Aorta (tissue), 5 donors: ENCODE measurements around the gene IMPA2. TPM values are rescaled to one million over a fixed set of nuclear protein-coding genes. Genes with fewer than 3 reads are reported as not detected.
A peak's percentile ranks its signal among the peaks of the same experiment; 100 is the strongest.

Experiments used
- ATAC-seq: fragments of 200-7000 bp; cut with Tn5 transposase; one replicate; pipeline ENCODE4 v1.9.1; 2022; ENCODE audit warnings: moderate library complexity; ENCODE audit not compliant: low FRiP score
- DNase-seq, 2 donors: peaks; one replicate each; pipeline ENCODE4 v3.0.0-alpha.2; 2020
- H3K27ac ChIP-seq, 2 donors: one replicate each; pipeline ENCODE4 v1.5.1; 2013; ENCODE audit warnings: low read length in 2 of 2, mild to moderate bottlenecking in 2 of 2, moderate library complexity in 2 of 2, control low read depth in 1 of 2, inconsistent platforms in 1 of 2, low read depth in 1 of 2
- H3K27me3 ChIP-seq, 2 donors: one replicate each; pipeline ENCODE4 v1.6.1; 2013; ENCODE audit warnings: control low read depth in 1 of 2, low read length in 1 of 2, mild to moderate bottlenecking in 1 of 2, moderate library complexity in 1 of 2; ENCODE audit not compliant: insufficient read depth in 2 of 2, control insufficient read depth in 1 of 2
- H3K36me3 ChIP-seq, 2 donors: one replicate each; pipeline ENCODE4 v1.6.1; 2013; ENCODE audit warnings: control low read depth in 1 of 2, low read length in 1 of 2, mild to moderate bottlenecking in 1 of 2; ENCODE audit not compliant: insufficient read depth in 2 of 2, control insufficient read depth in 1 of 2
- H3K4me1 ChIP-seq, 2 donors: one replicate each; pipeline ENCODE4 v1.6.1; 2013; ENCODE audit warnings: low read length in 2 of 2, control low read depth in 1 of 2, mild to moderate bottlenecking in 1 of 2, moderate library complexity in 1 of 2; ENCODE audit not compliant: insufficient read depth in 2 of 2, control insufficient read depth in 1 of 2
- H3K4me3 ChIP-seq, 2 donors: one replicate each; pipeline ENCODE4 v1.5.1; 2013; ENCODE audit warnings: low read length in 2 of 2, control low read depth in 1 of 2, mild to moderate bottlenecking in 1 of 2
- H3K9me3 ChIP-seq: one replicate; pipeline ENCODE4 v1.6.1; 2013; ENCODE audit warnings: mild to moderate bottlenecking, low read length; ENCODE audit not compliant: control insufficient read depth
- WGBS, 2 donors: extraction: QIAGEN DNeasy Blood & Tissue Kit; methylation state at CpG; one replicate each; pipeline ENCODE4 v1.1.7; 2013; 5-methylcytosine and 5-hydroxymethylcytosine counted together
- intact Hi-C, 2 donors: fragments of 100-400 bp; cut with DNase I; formaldehyde crosslinking; loops; one replicate each; pipeline versions ENCODE4 v1.14.2 to v1.15.0; 2022
- polyA plus RNA-seq, 2 donors: library from polyadenylated mRNA; stranded (reverse); fragments of 200-250 nt; gene quantifications; one replicate each; pipeline ENCODE4 v1.2.3, GENCODE V29; 2013
- total RNA-seq, 2 donors: library from RNA; stranded (reverse); fragmentation: NEBNext Ultra II Directional; extraction: Animal tissue kit (Norgen Biotek cat#: 25700); gene quantifications; one replicate each; pipeline ENCODE4 v1.2.1, GENCODE V29; 2021
- donor health status: healthy with polysubstance abuse.
- donor health status: Bipolar disorder and iron deficiency.
- donor health status: DM: no; HTN: no; CAD: no.
- donor health status: DM: no; HTN: no; CAD: no.
- donor health status: DM: yes; HTN: yes; CAD: no.

The IMPA2 gene
- total and polyA plus RNA-seq, 4 donors: 7.9 to 19.9 (median 14.1) TPM

DNA sequence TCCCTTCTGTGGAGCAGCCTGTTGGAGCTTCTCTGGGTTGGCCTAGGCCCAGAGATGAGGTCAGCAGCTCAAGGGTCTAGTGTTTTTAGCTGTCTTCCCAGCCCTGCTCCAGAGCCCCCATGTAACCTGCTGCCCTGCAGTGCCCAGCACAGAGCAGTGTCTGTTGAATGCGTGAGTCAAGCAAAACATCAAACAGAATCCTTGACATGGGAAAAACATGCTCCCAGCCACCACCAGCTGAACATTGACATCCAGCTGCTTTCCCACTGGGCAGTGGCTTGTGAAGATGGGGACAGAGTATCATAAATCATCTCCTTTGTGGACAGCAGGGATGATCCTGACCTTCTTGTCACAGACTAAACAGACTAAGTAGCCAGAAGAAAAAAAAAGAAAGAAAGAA, 22.6 kb downstream of the IMPA2 start:
- ATAC-seq (no peak), DNase-seq (peak in 1 of 2 donors; percentile 3)
- Histone ChIP-seq H3K9me3 (no peaks in the 10 kb centered on the region), H3K4me3 (no peak overlapping the region), H3K4me1 (no peaks in the 10 kb centered on the region), H3K27ac (no peak overlapping the region), H3K27me3 (no peaks in the 10 kb centered on the region), H3K36me3 (peaks cover 0 to 2% of the 10 kb centered on the region in 2 donors)
- intact Hi-C loops: no loop called here
- WGBS, 2 donors: 82 to 86% methylated on average over 1 of the region's 1 CpG

DNA sequence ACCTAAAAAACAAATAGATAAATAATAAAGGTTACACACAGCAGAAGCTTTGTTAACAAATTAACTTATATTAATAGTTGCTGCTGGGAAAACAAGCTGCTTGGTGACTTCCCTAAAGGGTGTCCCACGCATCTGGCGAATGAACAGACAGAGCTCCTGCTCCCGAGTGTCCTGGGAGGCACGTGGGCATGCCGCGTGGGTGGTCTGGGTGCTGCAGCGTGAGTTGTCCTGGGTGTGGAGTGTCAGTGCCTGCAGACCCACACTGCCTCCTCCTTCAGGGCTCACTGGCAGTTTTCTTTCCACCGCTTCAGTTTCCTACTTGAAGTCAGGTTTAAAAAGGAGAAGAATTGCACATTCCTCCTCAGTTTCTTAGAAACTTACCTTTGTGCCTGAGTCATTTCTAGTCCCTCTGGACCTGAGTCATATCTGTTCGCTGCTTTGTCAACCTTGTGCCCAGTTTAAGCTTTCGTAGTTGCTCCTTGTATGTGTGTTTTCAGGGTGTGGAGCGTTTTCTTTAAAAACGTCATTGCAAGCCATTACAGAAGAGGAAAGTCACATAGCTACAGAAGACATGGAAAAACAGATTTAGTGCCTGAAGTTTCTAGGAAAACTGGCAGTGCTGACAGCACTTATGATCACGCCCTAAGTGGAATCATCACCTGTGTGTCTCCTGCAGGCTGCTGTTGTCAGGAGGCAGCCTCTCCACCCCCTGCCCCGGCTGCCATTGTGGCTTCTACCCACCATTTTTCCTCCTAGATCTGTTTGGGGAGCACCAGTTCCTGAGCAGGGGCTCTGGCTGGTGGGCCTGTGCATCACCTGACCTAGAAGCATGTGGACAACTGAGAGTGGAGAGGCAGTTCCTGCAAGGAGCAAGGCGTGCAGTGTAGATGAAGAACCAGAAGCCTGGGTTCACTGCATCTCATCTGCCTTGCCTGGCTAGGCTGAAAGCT, 24.5 kb downstream of the IMPA2 start:
- intact Hi-C loops: no loop called here
- Histone ChIP-seq H3K27me3 (no peaks in the 10 kb centered on the region), H3K36me3 (peaks cover 0 to 2% of the 10 kb centered on the region in 2 donors), H3K4me1 (no peaks in the 10 kb centered on the region), H3K27ac (no peak overlapping the region), H3K9me3 (no peaks in the 10 kb centered on the region), H3K4me3 (no peak overlapping the region)
- DNase-seq (peak in 1 of 2 donors; percentile 35), ATAC-seq (no peak)
- WGBS, 2 donors: 61 to 64% methylated on average over 15 of the region's 15 CpGs

GRCh38 chr18:12006488-12006840, 25.2 kb downstream of the IMPA2 start:
- Histone ChIP-seq H3K4me1 (no peaks in the 10 kb centered on the region), H3K27ac (no peak overlapping the region), H3K9me3 (no peaks in the 10 kb centered on the region), H3K4me3 (no peak overlapping the region), H3K27me3 (no peaks in the 10 kb centered on the region), H3K36me3 (peaks cover 0 to 2% of the 10 kb centered on the region in 2 donors)
- intact Hi-C loops: no loop called here
- ATAC-seq (no peak), DNase-seq (peak in 1 of 2 donors; percentile 55)
- WGBS, 2 donors: 93 to 97% methylated on average over 6 of the region's 6 CpGs

GRCh38 chr18:12007063-12007462, 25.8 kb downstream of the IMPA2 start:
- Histone ChIP-seq H3K4me3 (no peak overlapping the region), H3K36me3 (peaks cover 0 to 2% of the 10 kb centered on the region in 2 donors), H3K27ac (no peak overlapping the region), H3K9me3 (no peaks in the 10 kb centered on the region), H3K4me1 (no peaks in the 10 kb centered on the region), H3K27me3 (no peaks in the 10 kb centered on the region)
- peak; percentile 28 to 61 for DNase-seq
- intact Hi-C loops: no loop called here
- ATAC-seq: no peak
- 89 to 90% methylated on average over 11 to 12 of the region's 12 CpGs for WGBS, 2 donors

DNA sequence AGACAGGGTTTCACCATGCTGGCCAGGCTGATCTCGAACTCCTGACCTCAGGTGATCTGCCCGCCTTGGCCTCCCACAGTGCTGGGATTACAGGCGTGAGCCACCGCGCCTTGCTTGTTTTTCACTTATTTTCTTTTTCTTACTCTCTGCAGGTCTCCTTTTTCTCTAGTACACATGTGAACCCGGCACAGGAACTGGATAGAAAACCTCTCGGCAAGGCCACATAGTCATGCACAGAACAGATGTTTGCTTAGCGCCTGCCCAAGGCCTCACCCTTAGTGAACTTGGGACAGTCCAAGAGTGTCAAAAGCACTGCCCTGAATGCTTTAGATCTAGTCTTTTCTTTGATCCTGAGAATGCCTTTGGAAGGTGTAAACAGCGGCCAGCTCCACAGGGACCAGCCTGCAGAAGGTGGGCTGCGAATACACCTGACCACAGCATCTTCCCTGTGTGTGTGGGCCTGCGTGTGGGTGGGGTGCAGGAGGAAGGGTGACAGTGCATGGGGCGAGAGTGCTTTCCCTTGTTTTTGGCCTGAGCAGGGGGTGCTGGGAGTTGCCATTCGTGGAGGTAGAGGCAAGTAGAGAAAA, 27.0 kb downstream of the IMPA2 start:
- H3K9me3 ChIP-seq: no peaks in the 10 kb centered on the region
- H3K4me1 ChIP-seq: no peaks in the 10 kb centered on the region
- peaks cover 0 to 2% of the 10 kb centered on the region in 2 donors for H3K36me3 ChIP-seq
- H3K27me3 ChIP-seq: no peaks in the 10 kb centered on the region
- 93% methylated on average over 13 of the region's 13 CpGs for WGBS, 2 donors
- no peak for ATAC-seq
- no peak overlapping the region for H3K4me3 ChIP-seq
- no peak overlapping the region for H3K27ac ChIP-seq
- intact Hi-C loops: no loop called here
- peak in 1 of 2 donors; percentile 31 for DNase-seq

DNA sequence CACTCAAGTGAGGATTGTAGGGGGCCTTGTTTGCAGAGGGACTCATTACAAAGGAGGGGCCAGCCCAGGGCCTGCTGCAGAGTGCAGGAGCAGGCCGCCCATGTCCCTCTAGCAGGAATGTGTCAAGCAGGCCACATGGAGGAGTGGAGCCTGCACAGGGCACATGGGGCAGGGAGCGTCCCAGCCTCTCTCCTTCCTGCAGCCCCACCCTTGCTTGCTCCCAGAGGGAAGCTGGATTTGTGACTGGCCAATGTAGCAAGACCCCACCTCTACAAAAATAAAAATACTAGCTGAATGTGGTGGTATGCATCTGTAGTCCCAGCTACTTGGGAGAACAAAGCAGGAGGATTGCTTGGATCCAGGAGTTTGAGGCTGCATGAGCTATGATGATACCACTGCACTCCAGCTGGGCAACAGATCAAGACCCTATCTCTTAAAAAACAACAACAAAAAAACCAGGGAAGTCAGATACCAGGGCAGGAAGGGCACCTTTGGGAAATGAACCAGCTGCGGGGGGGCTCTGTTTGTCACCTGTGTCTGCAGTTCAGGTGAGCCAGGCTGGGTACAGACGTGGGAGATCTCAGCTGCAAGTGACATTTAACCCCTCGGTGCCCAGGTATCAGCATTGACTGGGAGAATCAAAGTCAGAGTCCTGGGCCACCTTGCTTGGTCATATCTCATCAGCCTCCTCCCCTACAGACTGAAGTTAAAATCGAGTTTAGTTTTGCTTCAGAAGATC, 27.7 kb downstream of the IMPA2 start:
- no peaks in the 10 kb centered on the region for H3K9me3 ChIP-seq
- H3K4me3 ChIP-seq: no peak overlapping the region
- H3K36me3 ChIP-seq: peaks cover 0 to 2% of the 10 kb centered on the region in 2 donors
- intact Hi-C loops: no loop called here
- H3K27ac ChIP-seq: no peak overlapping the region
- 78 to 82% methylated on average over 6 of the region's 6 CpGs for WGBS, 2 donors
- no peaks in the 10 kb centered on the region for H3K4me1 ChIP-seq
- no peaks in the 10 kb centered on the region for H3K27me3 ChIP-seq
- peak in 1 of 2 donors; percentile 57 for DNase-seq
- no peak for ATAC-seq

DNA sequence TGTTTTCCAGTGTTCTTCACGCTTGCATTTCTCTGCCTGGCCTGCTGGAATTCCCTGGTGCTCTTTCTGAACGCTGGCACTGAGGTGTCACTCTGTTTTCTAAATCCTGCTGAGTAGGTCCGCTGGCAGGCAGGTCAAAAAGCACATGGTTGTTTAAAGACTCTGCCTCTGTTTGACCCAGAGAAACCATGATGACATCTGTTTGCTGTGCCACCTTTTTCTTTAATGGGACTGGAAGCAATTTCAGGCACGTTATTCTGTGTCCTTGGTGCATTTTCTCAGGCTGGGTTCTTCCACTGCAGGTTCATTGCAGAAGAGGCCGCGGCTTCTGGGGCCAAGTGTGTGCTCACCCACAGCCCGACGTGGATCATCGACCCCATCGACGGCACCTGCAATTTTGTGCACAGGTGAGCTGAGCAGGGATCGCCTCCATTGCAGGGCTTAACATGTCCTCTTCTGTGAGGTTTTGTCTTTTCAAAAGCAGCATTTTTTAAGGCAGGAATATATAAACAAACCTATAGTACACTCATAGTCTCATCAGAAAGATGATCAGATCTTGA, 28.4 kb downstream of the IMPA2 start:
- H3K27ac ChIP-seq: no peak overlapping the region
- no peaks in the 10 kb centered on the region for H3K27me3 ChIP-seq
- DNase-seq: peak in 1 of 2 donors; percentile 65
- no peak overlapping the region for H3K4me3 ChIP-seq
- WGBS, 2 donors: 86 to 93% methylated on average over 12 of the region's 12 CpGs
- intact Hi-C loops: no loop called here
- no peaks in the 10 kb centered on the region for H3K9me3 ChIP-seq
- no peak for ATAC-seq
- H3K4me1 ChIP-seq: no peaks in the 10 kb centered on the region
- H3K36me3 ChIP-seq: peaks cover 0 to 4% of the 10 kb centered on the region in 2 donors

DNA sequence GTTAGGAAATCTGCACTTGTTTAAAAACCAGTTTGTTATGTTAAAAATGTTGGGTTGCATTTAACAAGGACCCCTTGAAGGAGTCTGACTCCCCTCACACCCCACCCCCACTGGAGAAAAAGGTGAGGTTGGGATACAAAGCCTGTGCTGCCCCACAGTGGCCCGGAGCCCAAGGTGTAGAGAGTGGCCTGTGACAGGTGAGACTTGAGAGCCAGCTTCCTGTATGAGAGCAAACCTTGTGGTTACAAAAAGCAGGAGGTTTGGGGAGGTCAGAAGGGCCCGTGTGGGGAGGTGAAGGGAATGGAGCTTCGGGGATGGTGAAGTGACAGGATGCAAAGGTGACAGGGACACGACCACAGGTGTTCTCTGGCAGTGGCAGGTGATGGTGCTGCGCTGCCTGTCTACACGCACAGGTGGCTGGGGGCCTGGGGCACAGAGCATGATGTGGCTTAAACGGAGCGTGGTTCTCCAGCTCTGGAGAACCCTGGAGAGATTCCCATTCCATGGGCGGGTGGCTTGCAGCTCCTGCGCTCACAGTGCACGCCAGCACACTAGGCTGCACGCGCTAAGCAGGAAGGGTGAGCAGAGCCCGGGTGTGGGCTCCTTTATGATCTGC, 29.0 kb downstream of the IMPA2 start:
- Histone ChIP-seq H3K27ac (no peak overlapping the region), H3K36me3 (peaks cover 0 to 4% of the 10 kb centered on the region in 2 donors), H3K27me3 (no peaks in the 10 kb centered on the region), H3K4me1 (no peaks in the 10 kb centered on the region), H3K9me3 (no peaks in the 10 kb centered on the region), H3K4me3 (no peak overlapping the region)
- DNase-seq (peak in 1 of 2 donors; percentile 43), ATAC-seq (no peak)
- 91 to 96% methylated on average over 14 of the region's 14 CpGs for WGBS, 2 donors
- intact Hi-C loops: no loop called here
